ENCODE results near the gene RXRB.

RXRB gene

GRCh38 chr6:33198159-33198852 is 2.2 kb downstream of the RXRB start:
- DNase-seq (ENCODE audit: low read depth in 2 of 3, low spot score in 1 of 3), result no peak

GRCh38 chr6:33197431-33198048 is 2.9 kb downstream of the RXRB start:
- DNase-seq (ENCODE audit: low read depth in 2 of 3, low spot score in 1 of 3), result no peak

GRCh38 chr6:33195304-33196165 is 4.9 kb downstream of the RXRB start:
- DNase-seq (ENCODE audit: low read depth in 2 of 3, low spot score in 1 of 3), result no peak

- no peak for DNase-seq (ENCODE audit: low read depth in 2 of 3, low spot score in 1 of 3)
Observed at GRCh38 chr6:33194431-33194979, 6.0 kb downstream of the RXRB start.

- DNase-seq (ENCODE audit: low read depth in 2 of 3, low spot score in 1 of 3), result no peak
Observed at GRCh38 chr6:33193619-33194018, 6.8 kb downstream of the RXRB start.

GRCh38 chr6:33192671-33193602 is 7.5 kb downstream of the RXRB start:
- DNase-seq (ENCODE audit: low read depth in 2 of 3, low spot score in 1 of 3), result no peak

GRCh38 chr6:33192105-33192646 is 8.3 kb downstream of the RXRB start, which contains the start of gene COL11A2:
Gene COL11A2 (minus strand): TSS chr6:33192467. CDS start chr6:33192240, 227 bp downstream.
- no peak for DNase-seq (ENCODE audit: low read depth in 2 of 3, low spot score in 1 of 3)

GRCh38 chr6:33191383-33192104 is 8.9 kb downstream of the RXRB start:
- no peak for DNase-seq (ENCODE audit: low read depth in 2 of 3, low spot score in 1 of 3)

GRCh38 chr6:33190504-33191107 is 9.9 kb downstream of the RXRB start:
- DNase-seq (ENCODE audit: low read depth in 2 of 3, low spot score in 1 of 3), result no peak

- DNase-seq (ENCODE audit: low read depth in 2 of 3, low spot score in 1 of 3), result no peak
Observed at GRCh38 chr6:33189625-33190448, 10.6 kb downstream of the RXRB start.

GRCh38 chr6:33189164-33189563 is 11.3 kb downstream of the RXRB start:
- DNase-seq (ENCODE audit: low read depth in 2 of 3, low spot score in 1 of 3), result no peak

- no peak for DNase-seq (ENCODE audit: low read depth in 2 of 3, low spot score in 1 of 3)
Observed at GRCh38 chr6:33187809-33188208, 12.7 kb downstream of the RXRB start.

- no peak for DNase-seq (ENCODE audit: low read depth in 2 of 3, low spot score in 1 of 3)
Observed at GRCh38 chr6:33185654-33186187, 14.7 kb downstream of the RXRB start.

- DNase-seq (ENCODE audit: low read depth in 2 of 3, low spot score in 1 of 3), result no peak
Observed at GRCh38 chr6:33185190-33185589, 15.3 kb downstream of the RXRB start.

GRCh38 chr6:33183071-33183683 is 17.3 kb downstream of the RXRB start:
- DNase-seq (ENCODE audit: low read depth in 2 of 3, low spot score in 1 of 3), result no peak

- DNase-seq (ENCODE audit: low read depth in 2 of 3, low spot score in 1 of 3), result no peak
Observed at GRCh38 chr6:33181141-33181540, 19.3 kb downstream of the RXRB start.

- DNase-seq (ENCODE audit: low read depth in 2 of 3, low spot score in 1 of 3), result no peak
Observed at GRCh38 chr6:33178755-33179475, 21.6 kb downstream of the RXRB start.

Measured in stimulated activated CD4-positive, alpha-beta T cell treated with anti-CD3 and anti-CD28 coated beads, Interleukin-12 subunit alpha, Interleukin-12 subunit beta, amount 100 ng/mL, for 48 hours (primary cell).